Fibroblast of the aortic adventitia (primary cell): ENCODE results near the gene KYAT1. TPM values are rescaled to one million over a fixed set of nuclear protein-coding genes. Genes with fewer than 3 reads are reported as not detected.
A peak's percentile ranks its signal among the peaks of the same experiment; 100 is the strongest.

Experiments used
- DNase-seq: peaks from one replicate; pipeline ENCODE4 v3.0.0-alpha.2; 2010; ENCODE audit warnings: low read depth
- H3K4me3 ChIP-seq: 2 replicates; pipeline ENCODE4 v1.5.1; 2011; ENCODE audit warnings: low read depth, mild to moderate bottlenecking, control low read depth, low read length, moderate library complexity
- total RNA-seq: library from RNA; depleted of rRNA; stranded (reverse); fragments of >200 nt; gene quantifications from 2 replicates; pipeline ENCODE4 v1.2.3, GENCODE V29; 2012; ENCODE audit warnings: low replicate concordance
- TF ChIP-seq, protein P1 (sequence below): IDR thresholded peaks from 2 replicates; pipeline ENCODE4 v1.5.1; 2011; ENCODE audit warnings: mild to moderate bottlenecking, low read length, control low read depth, inconsistent platforms; ENCODE audit not compliant: insufficient read depth

Gene KYAT1
- 5.3 and 6.8 TPM in 2 replicates for total RNA-seq

DNA sequence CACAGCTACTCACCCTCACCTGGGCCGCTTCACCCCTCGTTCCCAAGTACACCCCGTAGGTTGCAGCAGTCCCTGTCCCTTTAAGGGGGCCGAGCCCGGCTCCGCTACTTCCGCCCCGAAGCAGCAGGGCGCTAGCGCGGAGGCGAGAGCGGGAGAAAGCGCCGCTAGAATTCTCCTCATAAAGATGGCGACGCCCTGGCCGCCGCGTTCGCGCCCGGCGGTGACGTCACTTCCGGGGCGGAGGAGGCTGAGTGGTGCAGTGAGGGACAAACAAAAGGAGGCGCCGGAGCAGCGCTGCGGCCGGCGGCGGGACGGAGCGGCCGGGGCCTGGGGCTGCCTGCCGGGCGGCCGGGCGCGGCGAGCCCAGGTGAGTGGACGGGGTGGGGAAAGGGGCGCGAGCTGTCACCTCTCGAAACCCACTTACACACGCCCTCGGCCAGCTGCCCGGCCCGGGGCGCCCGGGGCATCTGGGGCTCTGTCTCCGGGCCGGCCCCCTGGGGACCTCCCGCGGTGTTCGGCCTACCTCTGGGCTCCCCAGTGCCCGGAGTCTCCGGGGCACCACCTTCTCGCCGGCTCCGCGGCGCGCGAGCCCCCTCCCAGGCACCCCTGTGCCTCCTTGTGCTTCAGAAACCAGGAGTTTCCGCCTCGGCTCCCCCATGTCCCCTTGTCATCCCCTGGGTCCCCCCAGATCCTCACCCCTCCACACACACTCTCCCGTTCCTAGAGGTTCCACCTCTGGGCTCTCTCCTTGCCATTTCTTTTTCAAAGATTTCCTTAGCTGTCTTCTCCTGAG lies at the start of gene KYAT1, which contains the start of gene LRRC8A:
TSS of gene KYAT1 (minus strand) at position 67 of the 793 bp plus-strand sequence. CDS start 36,545 bp downstream, outside the sequence.
TSS of gene LRRC8A (plus strand) at position 250 of the 793 bp plus-strand sequence. CDS start 25,032 bp downstream, outside the sequence.
- peak; percentile 92 for DNase-seq
- TF ChIP-seq, protein P1, sequence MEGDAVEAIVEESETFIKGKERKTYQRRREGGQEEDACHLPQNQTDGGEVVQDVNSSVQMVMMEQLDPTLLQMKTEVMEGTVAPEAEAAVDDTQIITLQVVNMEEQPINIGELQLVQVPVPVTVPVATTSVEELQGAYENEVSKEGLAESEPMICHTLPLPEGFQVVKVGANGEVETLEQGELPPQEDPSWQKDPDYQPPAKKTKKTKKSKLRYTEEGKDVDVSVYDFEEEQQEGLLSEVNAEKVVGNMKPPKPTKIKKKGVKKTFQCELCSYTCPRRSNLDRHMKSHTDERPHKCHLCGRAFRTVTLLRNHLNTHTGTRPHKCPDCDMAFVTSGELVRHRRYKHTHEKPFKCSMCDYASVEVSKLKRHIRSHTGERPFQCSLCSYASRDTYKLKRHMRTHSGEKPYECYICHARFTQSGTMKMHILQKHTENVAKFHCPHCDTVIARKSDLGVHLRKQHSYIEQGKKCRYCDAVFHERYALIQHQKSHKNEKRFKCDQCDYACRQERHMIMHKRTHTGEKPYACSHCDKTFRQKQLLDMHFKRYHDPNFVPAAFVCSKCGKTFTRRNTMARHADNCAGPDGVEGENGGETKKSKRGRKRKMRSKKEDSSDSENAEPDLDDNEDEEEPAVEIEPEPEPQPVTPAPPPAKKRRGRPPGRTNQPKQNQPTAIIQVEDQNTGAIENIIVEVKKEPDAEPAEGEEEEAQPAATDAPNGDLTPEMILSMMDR: no peak
- peak within 1 kb of the TSS; percentile 90 for H3K4me3 ChIP-seq

DNA sequence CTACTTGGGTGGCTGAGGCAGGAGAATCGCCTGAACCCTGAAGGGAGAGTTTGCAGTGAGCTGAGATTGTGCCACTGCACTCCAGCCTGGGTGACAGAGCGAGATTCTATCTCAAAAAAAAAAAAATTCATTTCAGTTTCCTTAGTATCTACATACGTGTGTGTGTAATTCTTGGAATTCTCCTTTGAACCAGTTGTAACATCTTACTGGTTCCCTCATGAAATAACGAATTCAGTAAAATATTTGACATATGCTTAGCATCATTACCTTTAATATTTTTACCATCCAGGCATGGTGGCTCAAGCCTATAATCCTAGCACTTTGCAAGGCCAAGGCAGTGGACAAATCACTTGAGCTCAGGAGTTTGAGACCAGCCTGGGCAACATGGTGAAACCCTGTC lies 47.8 kb upstream of the KYAT1 start:
- no peak for DNase-seq
- H3K4me3 ChIP-seq: no peak overlapping the region
- TF ChIP-seq, protein P1: no peak

DNA sequence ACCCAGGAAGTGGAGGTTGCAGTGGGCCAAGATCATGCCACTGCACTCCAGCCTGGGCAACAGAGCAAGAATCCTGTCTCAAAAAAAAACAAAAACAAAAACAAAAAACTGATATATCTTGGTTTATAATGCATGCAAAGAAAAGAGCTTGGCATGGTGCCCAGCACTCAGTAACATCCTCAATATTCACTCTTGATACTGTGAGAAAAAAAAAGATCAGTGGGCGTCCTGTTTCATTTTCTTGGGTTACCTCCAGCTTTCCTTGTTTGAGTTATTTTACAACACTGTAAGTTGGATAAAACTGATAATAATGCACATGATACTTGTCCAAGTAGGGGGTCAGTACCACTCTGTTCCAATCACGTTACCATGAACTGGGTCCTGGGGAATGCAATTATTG lies 46.9 kb upstream of the KYAT1 start:
- TF ChIP-seq, protein P1: no peak
- DNase-seq: no peak

DNA sequence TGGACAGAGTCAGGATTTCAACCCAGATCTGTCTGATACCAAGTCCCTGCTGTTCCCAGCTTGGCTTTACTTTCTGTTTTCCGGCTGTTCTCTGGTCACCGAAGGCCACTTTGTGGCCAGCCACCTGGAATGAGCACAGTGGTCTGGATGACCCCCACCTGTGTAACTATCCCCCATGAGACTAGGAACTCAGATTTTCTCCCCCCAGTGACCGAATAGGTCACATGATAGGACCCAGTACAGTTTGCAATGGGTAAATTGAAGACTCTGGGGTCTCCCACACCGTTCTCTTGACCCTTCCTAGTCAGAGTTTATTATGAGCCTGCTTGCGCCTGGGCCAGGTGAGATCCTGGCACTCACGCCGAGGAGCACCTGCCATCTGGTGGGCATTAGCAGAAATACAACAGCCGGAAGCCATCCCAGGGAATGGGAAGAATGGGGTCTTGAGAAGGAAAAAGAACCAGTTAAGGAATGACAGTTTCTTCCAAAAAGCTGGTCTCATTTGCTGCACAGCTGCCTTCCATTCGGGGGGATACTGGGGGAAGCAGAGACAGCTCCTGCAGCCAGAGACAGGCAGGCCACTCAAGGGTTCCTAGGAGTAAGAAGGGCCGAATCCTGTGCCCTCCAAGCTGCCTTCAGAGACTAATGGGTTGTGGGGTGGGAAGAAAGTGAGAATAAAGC lies 46.1 kb upstream of the KYAT1 start:
- H3K4me3 ChIP-seq: no peak overlapping the region
- DNase-seq: peak; percentile 58
- TF ChIP-seq, protein P1: peak; percentile 89

More for the DNA sequence above, 46.9 kb upstream of the KYAT1 start:
- H3K4me3 ChIP-seq: no peak overlapping the region

DNA sequence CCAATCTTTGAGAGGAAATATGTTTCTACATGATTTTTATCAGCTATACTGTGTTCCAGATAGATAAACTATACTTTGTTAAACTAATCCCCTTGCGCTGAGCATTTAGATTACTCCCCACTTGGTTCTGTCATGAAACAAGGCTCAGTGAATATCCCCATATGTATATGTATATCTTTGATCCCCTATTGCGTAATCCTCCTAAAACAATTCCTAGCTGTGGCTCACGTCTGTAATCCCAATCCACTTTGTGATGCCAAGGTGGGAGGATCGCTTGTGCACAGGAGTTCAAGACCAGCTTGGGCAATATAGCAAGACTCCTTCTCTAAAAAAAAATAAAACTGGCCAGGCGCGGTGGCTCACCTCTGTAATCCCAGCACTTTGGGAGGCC lies 41.7 kb upstream of the KYAT1 start:
- no peak for DNase-seq
- TF ChIP-seq, protein P1: no peak
- no peak overlapping the region for H3K4me3 ChIP-seq

DNA sequence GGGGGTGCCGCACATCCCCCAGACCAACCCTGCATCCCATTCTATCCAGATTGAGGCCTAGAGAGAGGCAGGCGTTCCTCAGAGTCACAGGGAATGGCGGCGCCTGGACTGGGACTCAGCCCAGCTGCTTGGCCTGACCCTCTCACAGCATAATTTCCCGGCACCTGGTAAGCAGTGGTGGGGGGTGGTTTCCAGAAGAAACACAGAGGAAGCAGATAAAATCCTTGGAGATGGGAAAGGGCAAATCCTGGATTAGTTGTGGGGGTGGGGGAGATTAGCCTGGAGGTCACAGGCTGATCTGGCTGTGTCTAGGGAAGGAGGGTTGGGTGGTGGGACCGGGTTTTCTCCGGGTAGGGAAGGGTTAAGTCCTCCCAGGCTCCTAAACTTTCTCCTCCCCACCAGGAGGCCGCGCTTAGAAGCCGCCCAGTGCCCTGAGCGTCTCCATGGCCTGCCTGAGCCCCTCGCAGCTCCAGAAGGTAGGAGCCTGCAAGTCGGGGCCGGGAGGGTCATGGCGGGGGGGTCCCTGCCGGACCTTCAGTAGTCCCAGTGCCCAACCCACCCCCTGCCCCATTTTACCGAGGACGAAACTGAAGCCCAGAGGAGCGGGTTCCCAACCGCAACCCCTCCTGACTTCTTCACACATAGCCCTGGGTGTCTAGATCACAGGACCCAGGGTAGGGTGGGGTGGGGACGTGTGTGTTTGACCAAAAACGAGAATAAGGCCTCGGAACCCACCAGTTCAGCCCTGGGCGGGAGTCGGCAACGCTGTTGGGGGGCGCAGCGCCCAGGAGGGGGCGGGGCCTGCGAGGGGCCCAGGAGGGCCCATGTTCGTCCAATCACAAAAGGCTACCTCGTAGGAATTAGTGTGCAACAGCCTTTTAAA lies 40.4 kb upstream of the KYAT1 start:
- H3K4me3 ChIP-seq: peak overlapping the region; percentile 54
- TF ChIP-seq, protein P1: peak; percentile 21
- peak; percentile 53 for DNase-seq
